Astrocyte (in vitro differentiated cells and primary cell): ENCODE data around the gene NUTM1.

ENCODE experiments used
- EZH2 ChIP-seq: IDR thresholded peaks from 2 replicates; pipeline ENCODE4 v1.6.1; 2012; ENCODE audit warnings: mild to moderate bottlenecking, low read length, inconsistent platforms; ENCODE audit not compliant: insufficient read depth
- TF ChIP-seq, protein P1 (sequence below): IDR thresholded peaks from 2 replicates; pipeline ENCODE4 v1.5.1; 2011; ENCODE audit warnings: low read depth, mild to moderate bottlenecking, inconsistent platforms, low read length, moderate library complexity; ENCODE audit not compliant: insufficient read depth

DNA sequence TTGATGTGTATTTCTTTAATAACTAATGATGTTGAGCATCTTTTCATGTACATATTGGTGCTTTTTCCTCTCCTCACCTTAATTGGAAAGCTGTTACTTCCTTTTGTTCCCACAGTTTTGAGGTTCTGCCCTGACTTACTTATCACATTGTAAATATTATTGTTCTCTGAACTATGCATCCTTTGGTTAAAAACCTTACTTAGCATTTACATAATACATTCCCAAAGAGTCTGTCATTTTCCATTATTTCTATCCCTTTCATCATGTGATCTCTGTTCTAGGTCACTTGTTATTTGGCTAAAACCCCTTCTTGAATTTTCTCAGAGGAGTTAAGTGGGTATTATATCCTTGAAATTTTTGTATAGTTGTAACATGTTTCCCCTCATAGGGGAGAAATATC is 38.5 kb upstream of the NUTM1 start:
- TF ChIP-seq, protein P1, sequence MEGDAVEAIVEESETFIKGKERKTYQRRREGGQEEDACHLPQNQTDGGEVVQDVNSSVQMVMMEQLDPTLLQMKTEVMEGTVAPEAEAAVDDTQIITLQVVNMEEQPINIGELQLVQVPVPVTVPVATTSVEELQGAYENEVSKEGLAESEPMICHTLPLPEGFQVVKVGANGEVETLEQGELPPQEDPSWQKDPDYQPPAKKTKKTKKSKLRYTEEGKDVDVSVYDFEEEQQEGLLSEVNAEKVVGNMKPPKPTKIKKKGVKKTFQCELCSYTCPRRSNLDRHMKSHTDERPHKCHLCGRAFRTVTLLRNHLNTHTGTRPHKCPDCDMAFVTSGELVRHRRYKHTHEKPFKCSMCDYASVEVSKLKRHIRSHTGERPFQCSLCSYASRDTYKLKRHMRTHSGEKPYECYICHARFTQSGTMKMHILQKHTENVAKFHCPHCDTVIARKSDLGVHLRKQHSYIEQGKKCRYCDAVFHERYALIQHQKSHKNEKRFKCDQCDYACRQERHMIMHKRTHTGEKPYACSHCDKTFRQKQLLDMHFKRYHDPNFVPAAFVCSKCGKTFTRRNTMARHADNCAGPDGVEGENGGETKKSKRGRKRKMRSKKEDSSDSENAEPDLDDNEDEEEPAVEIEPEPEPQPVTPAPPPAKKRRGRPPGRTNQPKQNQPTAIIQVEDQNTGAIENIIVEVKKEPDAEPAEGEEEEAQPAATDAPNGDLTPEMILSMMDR = no peak
- TF ChIP-seq EZH2 = no peak
